T47D (cell line): ENCODE results near the gene SCN2A.

Experiments
- DNase-seq, 2 experiments: peaks; one replicate each; pipeline versions ENCODE4 v3.0.0 to v3.0.0-alpha.2; 2011 to 2012; ENCODE audit warnings: low read depth in 1 of 2, low spot score in 1 of 2
- JUND ChIP-seq: IDR thresholded peaks from 2 replicates; pipeline ENCODE4 v1.6.1; 2012; ENCODE audit warnings: low read depth
- in situ Hi-C: cut with HindIII; loops from 2 replicates; pipeline ENCODE4 v1.10.0; 2016; ENCODE audit warnings: low sequenced_read_pairs, low pct_unique_long_range_greater_than_20kb

The SCN2A gene

GRCh38 chr2:165239230-165239629, at the start of gene SCN2A:
Gene SCN2A, plus strand, starts transcription at chr2:165239414. Its CDS starts 56,410 bp downstream, at chr2:165295824.
- in situ Hi-C loops: no loop called here
- DNase-seq: peak in 1 of 2 experiments; percentile 69
- TF ChIP-seq JUND: no peak

DNA sequence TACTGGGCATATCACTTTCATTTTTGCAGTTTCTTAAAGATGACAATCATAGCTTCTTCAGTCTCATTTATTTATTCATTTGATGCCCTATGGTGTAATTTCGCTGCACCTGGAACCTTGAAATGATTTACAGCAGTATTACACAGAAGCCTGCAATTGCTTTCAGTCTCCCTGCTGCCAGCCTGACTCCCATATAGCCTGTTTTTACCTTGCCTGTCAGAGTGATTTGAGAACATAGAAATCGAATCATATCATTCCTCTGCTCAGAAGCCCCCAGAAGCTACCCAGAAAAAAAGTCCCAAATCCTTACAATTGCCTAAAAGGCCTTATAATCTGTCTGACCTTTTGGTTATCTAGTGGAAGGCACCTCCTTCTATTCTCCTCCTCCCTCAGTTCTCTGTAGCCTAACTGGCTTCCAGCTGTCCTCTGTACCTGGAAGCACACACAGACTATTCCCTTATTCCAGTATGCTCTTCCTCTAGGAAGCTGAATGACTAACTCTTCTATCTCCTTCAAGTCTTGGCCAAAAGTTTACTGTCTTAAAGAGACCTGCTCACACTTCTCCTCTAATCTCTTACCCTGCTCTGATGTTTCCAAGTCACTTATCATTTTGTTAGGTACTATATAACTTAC, 48.0 kb upstream of the SCN2A start:
- DNase-seq: no peak
- in situ Hi-C loops: no loop called here
- TF ChIP-seq JUND: no peak

GRCh38 chr2:165192729-165193128, 46.5 kb upstream of the SCN2A start:
- no peak for DNase-seq
- TF ChIP-seq JUND: no peak
- in situ Hi-C loops: no loop called here

- in situ Hi-C loops: no loop called here
- no peak for DNase-seq
- no peak for TF ChIP-seq JUND
These were observed 45.9 kb upstream of the SCN2A start for GRCh38 chr2:165193178-165193777.

GRCh38 chr2:165196411-165196810, 42.8 kb upstream of the SCN2A start:
- TF ChIP-seq JUND: no peak
- DNase-seq: no peak
- in situ Hi-C loops: no loop called here

DNA sequence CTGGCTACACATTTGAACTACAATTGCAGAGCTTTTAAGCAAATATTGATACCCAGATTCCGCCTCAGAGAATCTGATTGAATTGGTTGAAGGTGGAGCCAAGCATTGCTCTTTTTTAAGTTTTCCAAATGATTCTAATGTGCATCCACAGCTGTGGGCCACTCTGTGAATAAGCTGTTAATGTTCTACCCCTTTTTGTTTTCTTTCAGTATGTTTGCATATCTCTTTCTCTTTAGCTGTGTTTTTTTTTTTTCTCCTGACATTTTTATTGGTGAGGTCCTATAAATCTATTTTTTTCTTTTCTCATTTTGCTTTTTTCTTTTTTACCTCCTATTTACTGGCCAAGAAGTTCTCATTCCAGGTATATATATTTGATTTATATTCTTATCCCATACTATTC, 41.9 kb upstream of the SCN2A start:
- TF ChIP-seq JUND: no peak
- no peak for DNase-seq
- in situ Hi-C loops: no loop called here

GRCh38 chr2:165198181-165198580, 41.0 kb upstream of the SCN2A start:
- TF ChIP-seq JUND: no peak
- no peak for DNase-seq
- in situ Hi-C loops: no loop called here

DNA sequence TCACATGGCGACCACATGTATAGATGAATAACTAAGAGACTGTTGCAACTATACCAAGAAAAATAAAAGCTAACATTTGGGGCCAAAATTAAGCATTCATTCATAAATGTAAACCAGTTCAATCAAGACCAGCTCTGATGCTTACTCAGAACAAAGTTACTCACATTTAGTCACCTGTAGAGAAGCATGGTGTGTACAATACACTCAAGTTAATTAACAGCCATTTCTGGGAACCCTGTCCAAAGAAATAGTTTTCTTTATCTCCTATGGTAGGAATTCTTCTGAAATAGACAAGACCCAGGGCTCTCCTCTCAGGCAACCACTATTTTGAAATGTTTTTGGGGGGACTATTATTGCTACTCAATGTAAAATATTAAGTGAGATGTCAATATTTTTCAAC, 37.0 kb upstream of the SCN2A start:
- TF ChIP-seq JUND: no peak
- no peak for DNase-seq
- in situ Hi-C loops: no loop called here

DNA sequence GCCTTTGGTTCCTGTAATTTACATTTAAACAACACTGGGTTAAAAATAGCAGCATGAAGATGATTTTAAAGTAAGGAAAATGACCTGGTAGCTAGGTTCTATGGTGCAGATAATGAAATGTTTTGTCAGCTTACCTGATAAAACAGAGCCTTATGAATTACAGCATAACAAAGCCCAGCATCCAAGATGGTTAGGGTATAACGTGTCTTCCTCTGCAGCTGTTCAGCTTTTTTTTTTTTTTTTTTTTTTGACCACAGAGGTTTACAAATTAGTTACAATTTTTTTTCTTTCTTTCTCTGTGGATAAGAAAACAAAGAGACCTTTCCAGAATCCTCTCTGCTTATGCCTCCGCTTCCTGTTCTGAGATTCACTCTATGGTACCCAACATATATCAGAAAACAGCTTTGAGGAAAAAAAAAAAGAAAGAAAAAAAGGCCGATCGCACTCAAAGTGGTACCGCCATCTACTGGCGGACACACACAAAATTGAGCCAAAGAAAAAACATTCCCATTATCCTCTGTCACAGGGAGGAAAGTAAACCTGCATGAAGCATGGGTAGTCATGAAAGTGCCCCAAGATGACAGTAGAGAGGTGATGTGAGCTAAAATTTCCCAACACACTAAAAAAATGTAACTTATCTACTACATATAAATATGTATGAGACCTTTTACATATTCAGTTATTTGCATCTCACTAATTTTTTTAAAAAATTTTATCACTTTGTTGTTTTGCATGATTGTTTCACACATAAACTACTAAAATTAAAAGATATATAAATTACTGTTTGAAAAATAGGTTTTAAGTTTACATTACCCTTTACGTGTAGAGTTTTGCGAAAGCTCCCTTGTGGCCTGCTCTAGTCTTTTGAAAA, 35.3 kb upstream of the SCN2A start, which contains the start of gene SCN3A:
SCN3A (minus strand) TSS at position 362 of the 871 bp plus-strand sequence. CDS start 27,656 bp downstream, outside the sequence.
- DNase-seq: peak; percentile 3 to 47
- TF ChIP-seq JUND: no peak
- in situ Hi-C loops: no loop called here

DNA sequence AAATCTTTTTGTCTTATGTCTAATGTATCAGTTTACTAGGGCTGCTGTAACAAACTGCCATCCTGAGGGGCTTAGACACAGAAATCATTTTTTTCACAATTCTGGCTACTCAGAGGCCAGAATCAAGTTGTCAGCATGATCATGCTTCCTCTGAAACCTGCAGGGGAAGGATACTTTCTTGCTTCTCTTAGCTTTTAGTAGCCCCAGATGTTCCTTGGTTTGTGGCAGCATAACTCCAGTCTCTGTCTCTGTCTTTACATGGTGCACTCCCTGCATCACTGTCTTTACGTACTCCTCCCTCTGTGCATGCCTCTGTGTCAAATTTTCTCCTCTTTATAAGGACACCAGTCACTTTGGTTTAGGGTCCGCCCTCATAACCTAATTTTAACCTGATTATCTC, 33.3 kb upstream of the SCN2A start:
- in situ Hi-C loops: no loop called here

DNA sequence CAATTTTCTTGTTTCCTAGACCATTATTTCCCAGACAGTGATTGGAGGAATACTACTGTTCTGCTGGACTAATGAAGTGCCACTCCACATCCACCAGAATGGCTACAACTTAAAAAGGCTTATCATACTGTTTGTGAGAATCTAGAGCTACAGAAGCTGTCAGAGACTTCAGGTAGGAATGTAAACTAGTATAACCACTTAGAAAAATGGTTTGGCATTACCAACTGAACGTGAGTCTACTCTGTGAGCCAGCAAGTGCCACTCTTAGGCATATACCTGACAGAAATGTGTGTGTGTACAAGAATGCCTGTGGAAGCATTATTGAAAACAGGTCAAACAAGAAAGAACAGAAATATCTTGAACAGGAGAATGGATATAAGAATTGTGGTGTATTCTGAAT, 31.1 kb upstream of the SCN2A start:
- in situ Hi-C loops: no loop called here
- TF ChIP-seq JUND: no peak
- DNase-seq: peak in 1 of 2 experiments; percentile 7

More for the DNA sequence above, 33.3 kb upstream of the SCN2A start:
- TF ChIP-seq JUND: no peak
- DNase-seq: no peak

GRCh38 chr2:165214093-165214492, 25.1 kb upstream of the SCN2A start:
- no peak for TF ChIP-seq JUND
- in situ Hi-C loops: no loop called here
- no peak for DNase-seq

GRCh38 chr2:165219481-165219880, 19.7 kb upstream of the SCN2A start:
- TF ChIP-seq JUND: no peak
- in situ Hi-C loops: no loop called here
- no peak for DNase-seq
